Superior temporal gyrus (tissue), 1 donor: ENCODE data around the gene PTPRT.

Experiments
- DNase-seq: peaks from one replicate; pipeline ENCODE4 v3.0.0-alpha.2; 2016; ENCODE audit errors: extremely low spot score

PTPRT gene

DNA sequence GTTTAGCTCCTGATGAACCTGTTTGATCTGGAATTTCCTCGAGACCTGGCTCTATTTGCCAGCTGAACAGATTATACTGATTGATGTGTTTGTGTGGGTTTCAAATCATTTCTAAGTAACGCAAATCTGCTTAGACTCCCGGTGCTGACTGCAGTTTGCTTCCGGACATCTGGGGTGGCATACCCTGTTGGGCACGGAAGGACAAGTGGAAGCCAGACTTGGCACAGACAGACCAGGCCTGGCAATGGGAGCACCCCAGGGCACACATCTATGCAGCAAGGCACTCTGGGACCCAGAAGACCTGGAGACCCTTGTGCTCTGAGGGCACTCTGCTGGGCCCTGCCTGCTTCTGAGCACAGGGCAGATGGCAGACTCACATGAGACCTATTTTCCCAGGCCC is 1137.8 kb downstream of the PTPRT start:
- DNase-seq = no peak

DNA sequence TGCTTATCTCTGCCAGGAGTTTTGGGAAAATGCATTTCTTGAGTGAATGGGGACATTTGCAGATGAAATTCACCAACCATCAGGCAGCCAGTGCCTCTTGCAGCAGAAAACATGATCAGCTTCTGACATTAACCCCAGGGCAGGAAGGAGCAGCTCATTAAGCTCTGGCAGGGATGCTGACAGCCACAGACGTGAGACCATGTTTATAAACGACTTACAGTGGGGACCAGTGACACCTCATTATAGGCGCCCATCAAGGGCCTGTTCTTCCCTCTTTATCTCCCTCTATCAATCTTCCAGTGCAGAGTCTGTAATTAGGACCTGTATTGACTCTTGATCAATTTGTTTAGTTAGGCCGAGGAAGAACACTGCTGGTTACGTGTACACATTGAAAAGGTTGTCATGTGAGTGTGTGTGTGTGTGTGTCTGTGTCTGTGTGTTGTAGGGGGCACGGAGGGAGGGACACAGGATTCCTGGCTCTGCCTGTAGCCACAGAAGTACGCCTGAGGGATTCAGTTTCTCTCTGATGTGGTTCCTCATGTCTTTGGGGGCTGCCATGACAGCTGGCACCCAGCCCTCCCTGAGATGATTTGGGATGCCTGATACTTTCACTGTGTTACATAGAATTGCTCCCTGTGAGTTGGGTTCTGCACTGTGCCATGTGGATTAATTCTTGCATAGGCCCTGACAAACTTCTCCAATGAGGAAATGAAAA is 1143.2 kb downstream of the PTPRT start:
- DNase-seq = no peak

DNA sequence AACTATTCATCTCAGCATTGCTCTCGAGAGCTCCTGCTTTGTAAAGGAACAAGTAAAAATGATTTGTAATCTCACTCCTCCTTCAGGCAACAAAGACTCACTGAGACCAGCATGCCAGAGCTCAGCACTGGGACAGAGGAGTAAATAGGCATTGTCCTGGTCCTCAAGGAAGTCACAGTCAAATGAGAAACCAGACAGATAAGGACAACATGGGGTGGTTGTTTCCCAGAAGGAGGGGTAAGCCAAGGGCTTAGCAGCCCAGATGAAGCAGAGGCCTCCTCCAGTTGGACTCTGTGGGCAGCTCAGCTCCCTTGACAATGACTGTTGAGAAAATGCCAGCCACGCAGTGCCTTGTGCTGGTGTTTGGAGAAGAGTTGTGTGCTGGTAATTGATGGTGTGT is 1145.8 kb downstream of the PTPRT start:
- DNase-seq = no peak

DNA sequence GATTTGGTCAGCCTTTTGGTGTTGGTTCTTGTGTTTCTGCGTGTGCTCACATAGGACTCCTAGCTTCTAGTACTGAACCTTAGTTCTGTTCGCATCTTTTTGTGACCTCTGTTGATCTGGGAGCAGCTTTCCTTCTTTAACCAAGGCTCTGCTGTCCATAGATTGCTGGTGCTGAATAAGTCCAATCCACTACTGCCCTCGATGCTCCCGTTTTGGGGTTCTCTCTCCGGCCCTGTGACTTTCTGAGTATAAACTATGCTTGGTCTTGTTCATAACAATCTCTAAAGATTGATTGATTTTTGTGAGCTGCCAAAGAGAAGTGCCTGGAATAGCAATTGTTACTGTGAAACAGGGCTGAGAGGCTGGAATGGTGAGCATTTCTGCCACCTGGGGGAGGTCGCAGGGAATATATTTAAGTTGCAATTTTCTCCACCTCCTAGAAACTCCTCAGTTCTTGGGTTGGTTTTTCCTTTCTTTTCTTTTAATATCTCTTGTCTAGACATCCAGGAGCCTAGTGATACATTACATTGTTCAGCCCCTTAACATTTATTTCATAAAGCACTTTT is 1148.6 kb downstream of the PTPRT start:
- no peak for DNase-seq

DNA sequence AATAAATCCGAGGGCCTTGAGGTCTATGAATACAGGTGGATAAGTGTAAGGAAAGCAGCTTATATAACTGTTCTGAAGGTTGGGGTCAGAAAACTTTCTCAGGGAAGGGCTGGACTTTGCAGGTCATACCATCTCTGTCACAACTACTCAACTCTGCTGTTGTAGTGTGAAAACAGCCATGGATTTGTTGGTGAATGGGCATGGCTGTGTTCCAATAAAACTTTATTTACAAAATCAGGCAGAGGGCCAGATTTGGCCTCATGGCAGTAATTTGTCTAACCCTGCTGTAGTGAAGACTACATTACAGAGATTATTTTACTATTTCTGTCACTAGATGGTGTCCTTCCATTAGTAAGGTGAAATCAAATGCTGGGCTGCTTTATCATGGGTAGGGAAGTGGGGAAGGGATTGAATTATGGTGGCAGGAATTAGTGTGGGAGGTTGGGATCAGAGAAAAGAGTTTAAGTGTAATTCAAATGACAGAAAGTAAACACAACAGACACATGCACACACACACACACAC is 1161.9 kb downstream of the PTPRT start:
- no peak for DNase-seq

DNA sequence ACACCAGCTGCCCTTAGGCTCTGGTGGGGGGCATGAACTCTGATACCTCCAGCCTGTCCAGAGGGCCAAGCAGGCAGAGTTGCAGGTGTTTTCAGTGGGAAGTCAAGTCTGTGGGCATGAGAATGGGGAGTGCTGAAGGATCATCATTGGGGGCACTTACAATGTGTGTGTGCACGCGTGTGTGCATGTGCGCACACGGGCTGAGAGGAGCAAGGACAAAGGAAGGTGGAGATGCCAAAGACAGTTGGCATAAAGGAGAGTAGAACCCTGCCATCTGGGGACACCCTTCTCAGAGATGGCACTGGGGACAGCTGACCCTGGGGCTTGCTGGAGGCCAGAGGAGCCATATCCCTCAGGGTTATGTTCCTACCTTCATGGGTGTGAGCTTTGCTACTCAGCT is 1163.1 kb downstream of the PTPRT start:
- no peak for DNase-seq

DNA sequence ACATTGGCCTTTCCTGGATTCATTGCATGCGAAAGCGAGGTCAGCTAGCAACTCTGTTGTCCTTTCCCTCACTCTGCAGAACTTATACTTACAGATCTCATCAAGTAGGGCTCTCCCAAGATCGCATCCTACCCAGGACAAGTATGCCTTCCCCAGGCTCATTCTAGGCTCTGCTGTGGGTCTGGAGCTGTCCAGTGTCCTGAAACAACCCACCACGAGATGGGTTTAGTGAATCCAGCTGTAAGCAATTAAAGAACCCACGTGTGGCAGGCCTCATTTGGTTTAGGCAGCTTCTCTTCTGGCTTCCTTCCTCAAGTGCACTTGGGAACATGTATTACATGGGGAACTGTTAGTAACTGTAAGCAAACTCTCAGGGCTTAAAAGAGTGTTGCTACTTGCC is 1165.1 kb downstream of the PTPRT start:
- DNase-seq = no peak
